ENCODE measurements around the gene LPAR2. TPM values are rescaled to one million over a fixed set of nuclear protein-coding genes. Genes with fewer than 3 reads are reported as not detected.

LPAR2 gene
- total RNA-seq, 1 donor from 2014 or later = 3.3 TPM

GRCh38 chr19:19653597-19654147, 25.7 kb upstream of the LPAR2 start:
- DNase-seq = no peak

- no peak for DNase-seq
Measured at GRCh38 chr19:19652482-19653295, 24.7 kb upstream of the LPAR2 start.

GRCh38 chr19:19651076-19651475, 23.1 kb upstream of the LPAR2 start:
- DNase-seq = no peak

GRCh38 chr19:19650331-19650730, 22.3 kb upstream of the LPAR2 start:
- DNase-seq = peak; percentile 46

- no peak for DNase-seq
Measured at GRCh38 chr19:19649580-19649995, 21.6 kb upstream of the LPAR2 start.

- no peak for DNase-seq
Measured at GRCh38 chr19:19649155-19649554, 21.1 kb upstream of the LPAR2 start.

GRCh38 chr19:19647037-19647835, 19.2 kb upstream of the LPAR2 start:
- DNase-seq = no peak

- no peak for DNase-seq
Measured at GRCh38 chr19:19645233-19645870, 17.3 kb upstream of the LPAR2 start.

- no peak for DNase-seq
Measured at GRCh38 chr19:19644054-19644388, 16.0 kb upstream of the LPAR2 start.

GRCh38 chr19:19643158-19644053, 15.4 kb upstream of the LPAR2 start, which contains the start of gene GMIP:
TSS of gene GMIP (minus strand) at chr19:19643657. CDS start at chr19:19643529, 128 bp downstream.
- DNase-seq = peak; percentile 83

- no peak for DNase-seq
Measured at GRCh38 chr19:19642506-19643157, 14.6 kb upstream of the LPAR2 start.

GRCh38 chr19:19637523-19638251, 9.7 kb upstream of the LPAR2 start:
- DNase-seq = no peak

GRCh38 chr19:19637186-19637522, 9.1 kb upstream of the LPAR2 start:
- no peak for DNase-seq

- no peak for DNase-seq
Measured at GRCh38 chr19:19636573-19637185, 8.7 kb upstream of the LPAR2 start.

GRCh38 chr19:19635313-19635702, 7.3 kb upstream of the LPAR2 start:
- no peak for DNase-seq

GRCh38 chr19:19634516-19635312, 6.7 kb upstream of the LPAR2 start:
- no peak for DNase-seq

- no peak for DNase-seq
Measured at GRCh38 chr19:19633711-19634515, 5.9 kb upstream of the LPAR2 start.

- no peak for DNase-seq
Measured at GRCh38 chr19:19632661-19633060, 4.6 kb upstream of the LPAR2 start.
